Activated CD4-positive, alpha-beta T cell treated with anti-CD3 and anti-CD28 coated beads, Interleukin-2, amount 50 U/mL, for 1 hour (primary cell): ENCODE data around the gene WBP2.
"Not testable (repeated sequence)": the region's sequence is repeated elsewhere in the genome, so short reads cannot be mapped to it uniquely, and the experiment has no call there.

Experiments used
- DNase-seq: peaks from one replicate; pipeline ENCODE4 v3.0.0-alpha.2; 2020

Gene WBP2

GRCh38 chr17:75865404-75866188 is 10.5 kb upstream of the WBP2 start:
- DNase-seq = not testable (repeated sequence)

GRCh38 chr17:75864887-75865286 is 9.8 kb upstream of the WBP2 start:
- DNase-seq = not testable (repeated sequence)

GRCh38 chr17:75864448-75864871 is 9.3 kb upstream of the WBP2 start:
- DNase-seq = no peak

- DNase-seq = no peak
Measured at GRCh38 chr17:75861927-75862317, 6.8 kb upstream of the WBP2 start.

- not testable (repeated sequence) for DNase-seq
Measured at GRCh38 chr17:75859358-75859757, 4.2 kb upstream of the WBP2 start.

- no peak for DNase-seq
Measured at GRCh38 chr17:75856062-75856756, 1.1 kb upstream of the WBP2 start.

- DNase-seq = no peak
Measured at GRCh38 chr17:75854881-75855309, 240 bp downstream of the WBP2 start.

GRCh38 chr17:75854101-75854748 is 910 bp downstream of the WBP2 start:
- DNase-seq = no peak

GRCh38 chr17:75853433-75853832 is 1.7 kb downstream of the WBP2 start:
- no peak for DNase-seq

GRCh38 chr17:75851693-75851991 is 3.5 kb downstream of the WBP2 start:
- DNase-seq = not testable (repeated sequence)

GRCh38 chr17:75850928-75851692 is 4.0 kb downstream of the WBP2 start:
- no peak for DNase-seq

GRCh38 chr17:75849724-75850123 is 5.4 kb downstream of the WBP2 start:
- DNase-seq = no peak

- no peak for DNase-seq
Measured at GRCh38 chr17:75849279-75849646, 5.9 kb downstream of the WBP2 start.

GRCh38 chr17:75848523-75849278 is 6.4 kb downstream of the WBP2 start:
- peak; percentile 86 for DNase-seq

- no peak for DNase-seq
Measured at GRCh38 chr17:75847614-75848522, 7.3 kb downstream of the WBP2 start.

- DNase-seq = no peak
Measured at GRCh38 chr17:75846692-75847613, 8.2 kb downstream of the WBP2 start.

- no peak for DNase-seq
Measured at GRCh38 chr17:75845933-75846691, 9.0 kb downstream of the WBP2 start.

- peak; percentile 62 for DNase-seq
Measured at GRCh38 chr17:75845058-75845711, 9.9 kb downstream of the WBP2 start.

- DNase-seq = no peak
Measured at GRCh38 chr17:75844530-75845057, 10.5 kb downstream of the WBP2 start.
